Stimulated activated CD8-positive, alpha-beta memory T cell treated with anti-CD3 and anti-CD28 coated beads, Interleukin-2, amount 100 ng/mL, for 1 hour (primary cell): ENCODE results near the gene LCN1.
A peak's percentile ranks its signal among the peaks of the same experiment; 100 is the strongest.

ENCODE experiments used
- DNase-seq, 2 donors: peaks; one replicate each; pipeline ENCODE4 v3.0.0-alpha.2; 2020; ENCODE audit warnings: low read depth in 2 of 2

LCN1 gene

GRCh38 chr9:135488527-135488926 is 32.7 kb upstream of the LCN1 start:
- DNase-seq: no peak

GRCh38 chr9:135489188-135489906 is 31.9 kb upstream of the LCN1 start:
- DNase-seq: no peak

GRCh38 chr9:135490166-135490870 is 30.9 kb upstream of the LCN1 start:
- DNase-seq: no peak

- DNase-seq: no peak
Observed at GRCh38 chr9:135490980-135491464, 30.2 kb upstream of the LCN1 start.

- DNase-seq: no peak
Observed at GRCh38 chr9:135491764-135492163, 29.5 kb upstream of the LCN1 start.

- no peak for DNase-seq
Observed at GRCh38 chr9:135492886-135493669, 28.2 kb upstream of the LCN1 start.

GRCh38 chr9:135494791-135495559 is 26.3 kb upstream of the LCN1 start:
- no peak for DNase-seq

- no peak for DNase-seq
Observed at GRCh38 chr9:135498381-135499126, 22.7 kb upstream of the LCN1 start.

- DNase-seq: peak; percentile 82 to 83
Observed at GRCh38 chr9:135499326-135500070, 21.7 kb upstream of the LCN1 start.

- DNase-seq: no peak
Observed at GRCh38 chr9:135500071-135500524, 21.1 kb upstream of the LCN1 start.

- peak; percentile 69 to 74 for DNase-seq
Observed at GRCh38 chr9:135500525-135501260, 20.5 kb upstream of the LCN1 start, which contains the start of gene MRPS2. MRPS2 (plus strand) TSS chr9:135500682; CDS start chr9:135500711, 29 bp downstream.

GRCh38 chr9:135501261-135502167 is 19.7 kb upstream of the LCN1 start:
- no peak for DNase-seq

GRCh38 chr9:135502168-135502872 is 18.9 kb upstream of the LCN1 start:
- no peak for DNase-seq

GRCh38 chr9:135502873-135503321 is 18.3 kb upstream of the LCN1 start:
- no peak for DNase-seq

- DNase-seq: no peak
Observed at GRCh38 chr9:135503371-135504261, 17.6 kb upstream of the LCN1 start.
